GM19099 (cell line): ENCODE data around the gene GFRA1.

Experiments
- POLR2A ChIP-seq: IDR thresholded peaks from 3 replicates; pipeline ENCODE4 v1.6.1; 2011; ENCODE audit warnings: low read depth; ENCODE audit not compliant: insufficient read length; ENCODE audit errors: extremely low read depth

GFRA1 gene

GRCh38 chr10:116257785-116258184 lies 15.2 kb downstream of the GFRA1 start:
- no peak for TF ChIP-seq POLR2A

GRCh38 chr10:116256752-116257259 lies 16.2 kb downstream of the GFRA1 start:
- TF ChIP-seq POLR2A: no peak

GRCh38 chr10:116255886-116256751 lies 16.9 kb downstream of the GFRA1 start:
- no peak for TF ChIP-seq POLR2A

GRCh38 chr10:116254422-116255155 lies 18.4 kb downstream of the GFRA1 start:
- no peak for TF ChIP-seq POLR2A

DNA sequence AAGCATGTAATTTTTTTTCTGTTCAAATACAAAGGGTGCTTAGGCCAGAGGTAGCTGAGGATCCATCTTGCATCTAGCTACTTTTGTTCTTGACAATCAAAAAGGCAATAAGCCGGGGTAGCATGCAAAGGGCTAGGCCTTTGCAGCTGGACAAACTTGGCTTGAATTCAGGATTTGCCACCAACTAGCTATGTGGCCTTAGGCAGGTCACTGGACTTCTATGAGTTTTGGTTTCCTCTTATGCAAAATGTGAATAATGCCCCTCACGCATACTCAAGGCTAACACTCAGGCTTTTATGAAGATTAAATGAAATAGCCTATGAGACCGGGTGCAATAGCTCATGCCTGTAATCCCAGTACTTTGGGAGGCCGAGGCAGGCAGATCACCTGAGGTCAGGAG lies 19.3 kb downstream of the GFRA1 start:
- no peak for TF ChIP-seq POLR2A

GRCh38 chr10:116251602-116252395 lies 21.2 kb downstream of the GFRA1 start:
- no peak for TF ChIP-seq POLR2A

DNA sequence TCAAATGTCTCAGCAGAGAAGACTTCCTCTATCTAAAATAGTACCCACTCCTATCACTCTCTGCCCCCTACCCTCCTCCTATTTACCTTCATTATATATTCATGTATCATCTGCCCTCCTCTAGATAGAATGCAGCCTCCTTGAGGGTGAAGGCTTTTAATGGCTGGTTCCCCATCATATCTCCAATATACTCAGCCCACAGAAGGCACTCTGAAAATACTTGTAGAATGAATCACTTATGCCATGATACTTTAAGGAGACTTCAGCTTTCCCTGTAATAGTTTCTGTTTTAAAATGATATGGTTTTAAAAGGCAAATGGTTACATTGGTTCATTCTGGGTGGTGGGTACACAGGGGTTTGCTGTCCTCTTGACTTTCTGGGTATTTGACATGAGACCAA lies 25.3 kb downstream of the GFRA1 start:
- no peak for TF ChIP-seq POLR2A

DNA sequence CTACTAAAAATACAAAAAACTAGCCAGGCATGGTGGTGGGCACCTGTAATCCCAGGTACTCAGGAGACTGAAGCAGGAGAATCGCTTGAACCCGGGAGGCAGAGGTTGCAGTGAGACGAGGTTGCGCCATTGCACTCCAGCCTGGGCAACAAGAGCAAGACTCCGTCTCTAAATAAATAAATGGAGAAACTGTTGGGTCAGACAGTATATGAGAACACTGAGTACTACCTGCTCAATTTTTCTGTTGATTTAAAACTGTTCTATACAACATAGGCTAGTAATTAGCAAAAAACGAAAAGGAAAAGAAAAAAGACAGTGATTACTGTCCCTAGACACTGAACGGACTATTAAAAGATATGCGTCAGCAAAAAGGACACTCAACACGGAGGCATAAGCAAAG lies 26.7 kb downstream of the GFRA1 start:
- TF ChIP-seq POLR2A: no peak

GRCh38 chr10:116245156-116245555 lies 27.9 kb downstream of the GFRA1 start:
- no peak for TF ChIP-seq POLR2A

DNA sequence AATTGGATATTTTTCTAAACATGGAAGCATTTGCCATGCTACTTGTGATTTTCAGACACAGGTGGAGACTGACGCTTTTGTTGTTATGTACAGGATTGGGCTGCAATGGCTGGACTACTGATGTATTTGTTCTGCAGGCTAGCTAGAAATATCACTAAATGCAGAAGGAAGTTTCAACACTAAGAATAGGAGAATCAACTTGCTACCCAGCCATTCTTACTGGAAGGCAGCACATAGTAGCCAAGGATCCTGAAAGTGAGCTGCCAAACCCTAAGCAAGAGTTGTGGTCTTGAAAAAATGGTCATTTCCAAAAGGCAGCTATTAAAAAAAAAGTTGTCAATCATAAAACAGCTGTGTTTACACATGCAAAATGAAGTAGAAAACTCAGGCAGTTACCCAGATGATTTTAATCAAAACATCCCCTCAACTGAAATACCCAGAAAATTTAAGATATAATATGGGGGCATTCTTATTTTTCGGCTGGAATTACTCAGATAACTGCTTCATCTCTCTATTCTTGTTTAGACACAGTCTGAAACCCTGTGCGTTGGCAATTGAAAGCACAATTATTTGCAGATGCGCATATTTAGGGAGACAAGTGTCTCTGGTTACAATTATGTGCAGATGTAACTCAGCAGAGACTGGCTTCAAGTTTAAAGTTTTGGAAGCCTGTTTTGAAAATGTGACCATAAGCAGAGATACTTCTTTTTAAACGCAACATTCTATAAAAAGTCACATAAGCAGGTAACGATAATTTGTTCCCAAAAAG lies 31.2 kb downstream of the GFRA1 start:
- no peak for TF ChIP-seq POLR2A

DNA sequence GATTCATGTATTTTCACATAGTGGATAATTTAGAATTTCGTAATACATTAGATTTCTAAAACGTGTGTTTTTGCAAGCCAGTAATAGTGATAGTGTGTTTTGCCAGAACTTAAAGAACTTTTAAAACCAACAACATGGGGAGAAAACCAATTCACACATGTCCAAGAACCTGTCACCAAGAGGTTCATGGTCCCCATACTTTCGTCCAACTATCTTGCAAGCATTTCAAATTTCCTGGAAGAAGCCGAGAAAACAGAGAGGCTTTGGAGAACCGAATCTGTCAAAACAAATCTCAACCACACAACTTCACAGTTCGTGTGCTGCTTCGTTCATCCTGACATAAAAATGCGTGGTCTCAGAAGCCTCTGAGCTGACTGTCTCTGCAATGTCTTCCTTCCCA lies 31.9 kb downstream of the GFRA1 start:
- TF ChIP-seq POLR2A: no peak

- no peak for TF ChIP-seq POLR2A
Observed at GRCh38 chr10:116240157-116240950, 32.7 kb downstream of the GFRA1 start.

- TF ChIP-seq POLR2A: no peak
Observed at GRCh38 chr10:116239229-116239628, 33.8 kb downstream of the GFRA1 start.

GRCh38 chr10:116237970-116238369 lies 35.0 kb downstream of the GFRA1 start:
- no peak for TF ChIP-seq POLR2A
